Mucosa of descending colon (tissue), 3 donors: ENCODE results near the gene ANO4. TPM values are rescaled to one million over a fixed set of nuclear protein-coding genes. Genes with fewer than 3 reads are reported as not detected.

ENCODE experiments used
- ATAC-seq: fragments of 200-7000 bp; cut with Tn5 transposase; one replicate; pipeline ENCODE4 v1.9.1; 2020; ENCODE audit warnings: mild to moderate bottlenecking, moderate library complexity
- DNase-seq, 3 donors: peaks; one replicate each; pipeline ENCODE4 v3.0.0-alpha.2; 2020
- H3K36me3 ChIP-seq: fragments of 200-600 bp; one replicate; pipeline ENCODE4 v1.8.0; 2021; ENCODE audit warnings: low read depth, mild to moderate bottlenecking
- H3K4me1 ChIP-seq: fragments of 200-600 bp; one replicate; pipeline ENCODE4 v1.8.0; 2021; ENCODE audit warnings: low read depth, mild to moderate bottlenecking
- H3K4me3 ChIP-seq: fragments of 200-600 bp; one replicate; pipeline ENCODE4 v1.8.0; 2021; ENCODE audit warnings: mild to moderate bottlenecking
- H3K9me3 ChIP-seq: fragments of 200-600 bp; one replicate; pipeline ENCODE4 v1.8.0; 2021; ENCODE audit warnings: mild to moderate bottlenecking
- intact Hi-C, 2 donors: fragments of 100-400 bp; cut with DNase I in 1 of 2; cut with micrococcal nuclease in 1 of 2; formaldehyde crosslinking; loops; one replicate each; pipeline versions ENCODE4 v1.11.0 to v1.11.1; 2022; cut with DNase I, micrococcal nuclease
- total RNA-seq, 3 donors: library from RNA; stranded (reverse); fragmentation: NEBNext Ultra II Directional in 2 of 3; extraction: Animal tissue kit (Norgen Biotek cat#: 25700) in 2 of 3; gene quantifications; one replicate each; pipeline versions ENCODE4 v1.2.1 to v1.2.4, GENCODE V29; 2021 to 2023
- TF ChIP-seq, protein P1 (sequence below): fragments of 200-600 bp; IDR thresholded peaks from one replicate; pipeline ENCODE4 v1.8.0; 2022; ENCODE audit warnings: antibody characterized with exemption, mild to moderate bottlenecking
- donor health status: DM: no; HTN: no; CAD: no; lungs with moderate emphysema.
- donor health status: DM: no; HTN: no; CAD: no.
- donor health status: DM: no; HTN: yes; CAD: no.

Gene ANO4
- total RNA-seq, 3 donors from 2014 or later = 0.13 to 1.9 (median 0.14) TPM

DNA sequence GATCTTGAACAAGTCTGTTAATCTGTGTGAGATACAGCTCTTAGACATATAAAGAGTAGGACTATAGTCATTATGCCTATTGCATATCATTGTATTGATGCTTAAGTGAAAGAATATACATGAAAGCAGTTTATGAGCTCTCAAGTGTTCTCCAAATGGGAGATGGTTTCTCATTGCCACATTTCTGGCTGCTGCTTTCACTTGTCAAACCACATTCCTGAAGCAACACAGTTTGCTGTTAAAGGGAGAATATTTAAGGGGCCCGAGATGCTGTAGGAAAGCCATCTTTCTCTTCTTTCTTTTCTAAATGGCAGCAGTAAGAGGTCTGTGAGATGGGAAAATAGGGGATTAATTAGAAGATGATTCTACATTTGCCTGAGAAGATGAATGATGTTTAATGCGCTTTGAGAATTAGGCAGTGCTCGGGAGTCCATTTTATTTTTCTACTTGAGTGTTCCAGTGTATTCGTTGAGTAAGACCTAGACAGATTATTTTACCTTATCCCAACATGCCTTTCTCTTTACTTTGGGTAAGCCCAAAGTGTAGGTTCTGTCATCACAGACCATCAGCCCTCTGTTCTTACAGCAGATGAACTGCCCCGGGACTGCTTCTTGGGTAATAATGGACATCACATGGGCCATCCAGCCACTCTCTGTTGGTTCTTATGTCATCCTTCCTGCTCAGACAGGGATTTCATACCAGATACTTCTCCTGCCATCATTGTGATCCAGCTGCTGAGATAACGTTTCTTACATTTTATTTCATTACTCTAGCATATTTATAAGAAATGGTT, 35.6 kb downstream of the ANO4 start:
- Histone ChIP-seq H3K36me3 (no peaks in the 10 kb centered on the region), H3K9me3 (no peaks in the 10 kb centered on the region), H3K4me1 (no peaks in the 10 kb centered on the region), H3K4me3 (no peak overlapping the region)
- TF ChIP-seq, protein P1, sequence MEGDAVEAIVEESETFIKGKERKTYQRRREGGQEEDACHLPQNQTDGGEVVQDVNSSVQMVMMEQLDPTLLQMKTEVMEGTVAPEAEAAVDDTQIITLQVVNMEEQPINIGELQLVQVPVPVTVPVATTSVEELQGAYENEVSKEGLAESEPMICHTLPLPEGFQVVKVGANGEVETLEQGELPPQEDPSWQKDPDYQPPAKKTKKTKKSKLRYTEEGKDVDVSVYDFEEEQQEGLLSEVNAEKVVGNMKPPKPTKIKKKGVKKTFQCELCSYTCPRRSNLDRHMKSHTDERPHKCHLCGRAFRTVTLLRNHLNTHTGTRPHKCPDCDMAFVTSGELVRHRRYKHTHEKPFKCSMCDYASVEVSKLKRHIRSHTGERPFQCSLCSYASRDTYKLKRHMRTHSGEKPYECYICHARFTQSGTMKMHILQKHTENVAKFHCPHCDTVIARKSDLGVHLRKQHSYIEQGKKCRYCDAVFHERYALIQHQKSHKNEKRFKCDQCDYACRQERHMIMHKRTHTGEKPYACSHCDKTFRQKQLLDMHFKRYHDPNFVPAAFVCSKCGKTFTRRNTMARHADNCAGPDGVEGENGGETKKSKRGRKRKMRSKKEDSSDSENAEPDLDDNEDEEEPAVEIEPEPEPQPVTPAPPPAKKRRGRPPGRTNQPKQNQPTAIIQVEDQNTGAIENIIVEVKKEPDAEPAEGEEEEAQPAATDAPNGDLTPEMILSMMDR = no peak
- ATAC-seq (no peak), DNase-seq (no peak)
- intact Hi-C loops = no loop called here

DNA sequence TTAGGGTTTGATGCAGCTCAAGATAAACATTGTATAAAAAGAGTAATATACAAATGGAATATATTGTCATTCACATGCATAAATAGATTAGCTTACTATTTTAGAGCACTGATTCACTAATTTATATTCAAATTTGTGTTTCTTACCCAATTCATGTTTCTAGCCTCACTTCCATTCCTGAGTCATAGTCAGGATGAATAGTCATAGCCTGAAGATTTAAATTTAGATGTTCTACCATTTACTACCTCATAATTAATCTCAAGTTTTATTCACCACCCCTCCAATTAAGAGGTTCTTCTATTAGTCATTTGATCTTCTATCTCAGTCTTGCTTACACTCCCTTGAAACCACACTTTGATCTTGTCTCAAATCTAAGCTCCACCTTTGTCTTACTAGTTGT, 38.7 kb downstream of the ANO4 start:
- H3K36me3 ChIP-seq = no peaks in the 10 kb centered on the region
- ATAC-seq = no peak
- H3K9me3 ChIP-seq = no peaks in the 10 kb centered on the region
- H3K4me1 ChIP-seq = no peaks in the 10 kb centered on the region
- DNase-seq = no peak
- intact Hi-C loops = no loop called here
- H3K4me3 ChIP-seq = no peak overlapping the region
- TF ChIP-seq, protein P1 = no peak

DNA sequence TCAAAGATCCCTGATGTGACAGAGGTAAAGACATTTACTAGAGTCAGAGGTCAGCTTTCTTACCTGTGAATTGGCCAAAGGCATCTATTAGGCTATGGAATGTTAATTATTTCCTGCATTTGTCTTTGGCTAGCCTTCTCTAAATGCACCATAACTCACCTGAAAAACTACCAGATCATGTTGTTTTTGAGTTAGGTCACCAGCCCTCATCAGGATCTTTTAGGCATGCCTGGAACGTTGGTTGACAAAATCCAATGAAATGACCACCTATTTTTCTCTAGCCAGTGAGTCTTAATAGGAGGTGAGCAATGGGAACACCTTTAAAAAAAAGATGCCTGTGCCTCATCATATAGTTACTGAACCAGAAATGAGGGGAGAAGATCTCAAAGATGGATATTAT, 46.2 kb downstream of the ANO4 start:
- intact Hi-C loops = no loop called here
- H3K4me1 ChIP-seq = no peaks in the 10 kb centered on the region

DNA sequence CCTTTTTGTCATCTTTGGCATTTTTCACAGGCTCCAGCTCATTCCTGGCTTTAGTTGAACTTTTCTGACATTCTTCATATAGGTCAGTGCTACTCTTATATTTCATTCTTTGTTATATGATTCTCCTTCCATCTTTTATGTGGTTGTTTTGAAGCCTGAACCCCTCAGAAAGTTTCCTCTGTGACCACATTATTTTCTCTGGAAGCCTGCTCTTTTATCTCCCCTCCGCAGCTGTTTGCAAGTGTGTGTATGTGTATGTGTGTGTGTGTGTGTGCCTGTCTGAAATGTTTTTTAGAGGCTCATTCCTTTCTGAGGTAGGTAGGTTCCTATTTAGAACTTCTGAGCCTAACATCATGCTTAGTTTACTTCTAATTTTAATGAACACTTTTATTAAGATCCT, 47.6 kb downstream of the ANO4 start:
- ATAC-seq (no peak), DNase-seq (no peak)
- intact Hi-C loops = no loop called here
- TF ChIP-seq, protein P1 = no peak
- H3K36me3 ChIP-seq = no peaks in the 10 kb centered on the region
- H3K4me3 ChIP-seq = no peak overlapping the region
- no peaks in the 10 kb centered on the region for H3K4me1 ChIP-seq
- H3K9me3 ChIP-seq = no peaks in the 10 kb centered on the region

More for the DNA sequence above, 46.2 kb downstream of the ANO4 start:
- no peaks in the 10 kb centered on the region for H3K9me3 ChIP-seq
- no peak for ATAC-seq
- H3K4me3 ChIP-seq = no peak overlapping the region
- TF ChIP-seq, protein P1 = no peak
- no peak for DNase-seq
- no peaks in the 10 kb centered on the region for H3K36me3 ChIP-seq

DNA sequence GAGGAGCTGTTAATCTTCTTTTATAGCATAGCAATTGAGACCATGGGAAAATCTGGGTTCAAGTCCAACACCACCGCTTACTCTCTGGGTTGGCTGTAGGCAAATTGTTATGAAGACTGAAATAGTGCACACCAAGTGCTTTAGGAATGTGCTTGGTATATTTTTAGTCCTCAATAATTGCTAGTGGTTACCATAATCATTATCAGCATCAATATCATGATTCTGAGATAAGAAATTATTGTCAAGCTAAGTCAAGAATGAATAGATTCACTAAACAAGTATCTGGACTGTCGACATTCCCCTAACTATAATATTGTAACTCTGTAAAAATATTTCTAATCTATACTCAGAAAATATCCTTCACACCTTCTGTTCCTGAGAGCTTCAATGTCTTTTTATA, 48.5 kb downstream of the ANO4 start:
- Histone ChIP-seq H3K4me3 (no peak overlapping the region), H3K36me3 (no peaks in the 10 kb centered on the region), H3K4me1 (no peaks in the 10 kb centered on the region), H3K9me3 (no peaks in the 10 kb centered on the region)
- intact Hi-C loops = no loop called here
- no peak for DNase-seq
- TF ChIP-seq, protein P1 = no peak
- no peak for ATAC-seq
